Stimulated activated CD8-positive, alpha-beta memory T cell treated with anti-CD3 and anti-CD28 coated beads, Interleukin-12 subunit alpha, Interleukin-12 subunit beta, amount 100 ng/mL, for 24 hours (primary cell): ENCODE data around the gene ARFGEF2.
"Not testable (repeated sequence)": the region's sequence is repeated elsewhere in the genome, so short reads cannot be mapped to it uniquely, and the experiment has no call there.

Source experiments
- DNase-seq: peaks from one replicate; pipeline ENCODE4 v3.0.0-alpha.2; 2020; ENCODE audit errors: extremely low read depth

ARFGEF2 gene

DNA sequence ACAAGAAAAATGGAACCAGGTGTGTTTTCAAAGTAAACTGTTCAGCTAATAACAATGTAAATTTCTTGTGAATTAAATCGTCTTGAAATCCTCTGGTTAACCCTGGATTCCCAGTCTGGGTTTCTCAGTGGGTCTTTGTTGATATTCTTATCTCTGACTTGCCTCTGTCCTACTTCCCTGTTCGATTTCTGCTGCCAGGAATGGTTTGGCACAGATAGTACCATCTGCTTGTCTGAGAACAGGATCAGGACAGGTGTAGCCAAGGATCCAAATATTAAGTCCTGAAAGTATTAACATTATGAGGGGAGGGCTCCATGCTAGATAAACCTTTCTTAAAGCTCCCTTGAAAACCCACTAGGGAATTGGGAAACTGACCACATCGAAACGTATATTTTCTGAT, 30.1 kb downstream of the ARFGEF2 start:
- DNase-seq, result no peak

- no peak for DNase-seq
Observed at GRCh38 chr20:48952656-48953055, 31.1 kb downstream of the ARFGEF2 start.

DNA sequence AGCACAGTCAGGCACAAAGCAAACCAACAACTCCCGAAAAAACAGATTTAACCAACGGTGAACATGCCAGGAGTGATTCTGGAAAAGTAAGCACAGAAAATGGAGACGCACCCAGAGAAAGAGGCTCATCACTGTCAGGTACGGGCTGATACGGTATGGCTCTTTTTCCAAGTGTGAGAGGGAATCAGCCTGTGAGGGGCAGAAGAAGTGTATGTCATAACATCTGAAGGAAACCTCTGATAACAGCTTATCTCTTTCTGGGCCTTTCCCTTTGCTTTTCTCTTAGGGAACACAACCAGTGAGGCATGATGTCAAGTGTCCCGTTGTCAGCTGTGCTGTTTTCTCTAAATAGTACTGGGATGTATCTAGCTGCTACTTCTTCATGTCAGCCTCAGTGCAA, 32.1 kb downstream of the ARFGEF2 start:
- no peak for DNase-seq

- DNase-seq, result no peak
Observed at GRCh38 chr20:48956052-48956451, 34.5 kb downstream of the ARFGEF2 start.

DNA sequence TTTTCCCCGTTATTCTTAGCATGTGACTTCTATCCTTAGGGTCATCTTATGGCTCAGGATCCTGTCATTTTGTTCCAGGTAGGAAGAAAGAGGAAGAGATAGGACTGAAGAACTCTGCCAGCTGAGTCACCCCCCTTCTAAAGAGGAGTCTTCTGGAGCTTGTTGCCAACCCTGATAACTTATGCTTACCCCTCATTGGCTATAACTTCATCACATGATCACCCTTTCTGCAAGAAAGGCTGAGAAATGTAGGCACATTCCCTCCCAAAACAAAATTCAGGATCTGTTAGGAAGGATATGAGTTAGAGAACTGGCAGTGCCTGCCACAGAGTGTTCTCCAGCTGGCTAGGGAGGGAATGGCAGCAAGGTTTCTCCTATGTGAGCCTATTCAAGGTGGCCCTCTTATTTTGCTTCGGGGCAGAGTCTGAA, 35.6 kb downstream of the ARFGEF2 start:
- no peak for DNase-seq

GRCh38 chr20:48957533-48957932, 36.0 kb downstream of the ARFGEF2 start:
- DNase-seq, result no peak

- DNase-seq, result no peak
Observed at GRCh38 chr20:48958743-48959142, 37.2 kb downstream of the ARFGEF2 start.

GRCh38 chr20:48959899-48960550, 38.5 kb downstream of the ARFGEF2 start:
- DNase-seq, result no peak

DNA sequence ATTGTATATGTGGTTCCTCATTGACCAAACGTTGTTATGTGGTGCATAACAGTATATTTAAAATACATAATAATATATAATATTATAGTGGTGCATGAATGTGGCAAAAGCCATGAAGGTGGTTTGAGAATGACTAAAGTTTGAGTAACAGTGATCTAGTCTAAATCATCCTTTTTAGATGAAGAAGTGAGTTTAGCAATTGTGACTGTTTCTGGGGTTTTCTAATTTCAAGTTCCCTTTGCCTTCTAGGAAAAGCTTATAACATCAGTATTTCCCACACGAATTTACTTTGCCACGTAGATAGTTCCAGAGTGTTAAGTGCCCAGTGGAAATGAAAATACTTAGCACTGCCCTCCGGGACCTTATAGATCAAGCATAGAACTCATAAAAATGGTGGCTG, 40.9 kb downstream of the ARFGEF2 start:
- DNase-seq, result no peak

DNA sequence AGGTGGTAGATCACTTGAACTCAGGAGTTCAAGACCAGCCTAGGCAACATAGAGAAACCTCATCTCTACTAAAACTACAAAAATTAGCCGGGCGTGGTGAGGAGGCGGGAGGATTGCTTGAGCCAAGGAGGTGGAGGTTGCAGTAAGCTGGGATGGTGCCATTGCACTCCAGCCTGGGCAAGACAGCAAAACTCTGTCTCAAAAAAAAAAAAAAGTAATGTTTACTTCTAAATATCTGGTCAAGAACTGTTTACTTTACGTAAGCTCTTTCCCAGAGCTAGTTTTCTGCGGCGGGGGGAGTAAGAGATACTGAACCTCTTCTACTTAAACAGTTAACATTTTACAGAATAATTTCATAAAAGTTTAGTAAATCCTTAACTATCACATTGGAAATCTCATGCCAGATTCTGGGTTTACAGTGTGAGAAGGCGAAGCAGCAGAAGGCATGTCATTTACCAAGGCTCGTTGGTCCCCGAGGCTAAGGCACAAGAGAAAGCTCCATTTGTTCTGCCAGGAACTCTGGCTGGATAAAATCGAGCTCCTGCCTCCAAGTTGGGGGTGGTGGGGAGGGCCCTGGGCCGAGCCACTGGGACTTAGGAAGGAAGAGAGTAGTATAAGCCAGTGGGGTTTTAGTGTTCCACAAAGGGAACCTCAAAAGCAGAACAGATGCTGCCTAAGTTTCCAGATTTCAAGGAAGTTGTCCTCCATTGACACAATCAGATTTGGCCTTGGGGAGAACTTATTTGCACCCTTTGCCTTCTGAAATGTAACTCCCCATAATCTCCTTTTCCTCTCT, 41.7 kb downstream of the ARFGEF2 start:
- DNase-seq, result no peak

GRCh38 chr20:48965189-48965910, 43.8 kb downstream of the ARFGEF2 start:
- no peak for DNase-seq

DNA sequence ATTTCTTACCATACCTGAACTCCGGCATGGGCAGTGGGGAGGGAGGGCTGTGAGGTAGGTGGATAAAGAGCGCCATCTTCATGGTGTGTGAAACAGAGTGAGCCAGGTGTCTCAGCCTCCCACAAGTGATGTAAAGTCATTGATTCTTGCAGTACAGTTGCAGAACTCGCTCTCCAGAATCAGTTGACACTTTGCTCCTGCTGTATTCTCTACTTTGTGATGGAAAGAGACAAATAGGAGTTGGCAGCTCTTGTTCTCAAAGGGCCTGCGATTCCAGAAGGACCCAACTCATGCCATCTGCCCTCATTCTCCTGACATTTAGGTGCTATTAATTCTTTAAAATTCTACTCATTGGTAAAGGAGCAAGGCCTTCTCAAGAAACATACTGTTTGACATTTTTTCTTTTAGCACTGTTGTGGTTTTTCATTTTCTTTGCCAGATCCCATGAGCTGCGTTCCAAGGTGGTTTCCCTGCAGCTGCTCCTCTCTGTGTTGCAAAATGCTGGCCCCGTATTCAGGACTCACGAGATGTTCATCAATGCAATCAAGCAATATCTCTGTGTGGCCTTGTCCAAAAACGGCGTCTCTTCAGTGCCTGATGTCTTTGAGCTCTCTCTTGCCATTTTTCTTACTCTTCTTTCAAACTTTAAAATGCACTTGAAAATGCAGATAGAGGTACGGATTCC, 49.3 kb downstream of the ARFGEF2 start:
- DNase-seq, result no peak

GRCh38 chr20:48971956-48972355, 50.4 kb downstream of the ARFGEF2 start:
- no peak for DNase-seq

- no peak for DNase-seq
Observed at GRCh38 chr20:48972816-48973215, 51.3 kb downstream of the ARFGEF2 start.

DNA sequence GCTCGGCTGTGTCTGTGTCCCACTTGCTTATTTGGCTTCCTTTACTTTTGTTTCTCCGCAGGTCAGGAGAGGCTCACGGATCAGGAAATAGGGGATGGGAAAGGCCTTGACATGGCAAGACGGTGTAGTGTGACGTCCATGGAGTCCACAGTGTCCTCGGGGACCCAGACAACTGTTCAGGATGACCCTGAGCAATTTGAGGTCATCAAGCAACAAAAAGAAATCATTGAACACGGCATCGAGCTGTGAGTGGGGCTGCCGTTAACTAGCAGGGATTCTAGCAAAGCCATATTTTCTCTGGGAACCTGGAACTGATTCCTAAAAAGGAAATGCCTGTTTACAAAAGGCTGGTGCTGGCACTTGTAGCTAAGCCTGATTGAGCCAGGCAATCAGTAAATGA, 54.4 kb downstream of the ARFGEF2 start:
- no peak for DNase-seq

GRCh38 chr20:48979980-48980379, 58.5 kb downstream of the ARFGEF2 start:
- DNase-seq, result not testable (repeated sequence)

DNA sequence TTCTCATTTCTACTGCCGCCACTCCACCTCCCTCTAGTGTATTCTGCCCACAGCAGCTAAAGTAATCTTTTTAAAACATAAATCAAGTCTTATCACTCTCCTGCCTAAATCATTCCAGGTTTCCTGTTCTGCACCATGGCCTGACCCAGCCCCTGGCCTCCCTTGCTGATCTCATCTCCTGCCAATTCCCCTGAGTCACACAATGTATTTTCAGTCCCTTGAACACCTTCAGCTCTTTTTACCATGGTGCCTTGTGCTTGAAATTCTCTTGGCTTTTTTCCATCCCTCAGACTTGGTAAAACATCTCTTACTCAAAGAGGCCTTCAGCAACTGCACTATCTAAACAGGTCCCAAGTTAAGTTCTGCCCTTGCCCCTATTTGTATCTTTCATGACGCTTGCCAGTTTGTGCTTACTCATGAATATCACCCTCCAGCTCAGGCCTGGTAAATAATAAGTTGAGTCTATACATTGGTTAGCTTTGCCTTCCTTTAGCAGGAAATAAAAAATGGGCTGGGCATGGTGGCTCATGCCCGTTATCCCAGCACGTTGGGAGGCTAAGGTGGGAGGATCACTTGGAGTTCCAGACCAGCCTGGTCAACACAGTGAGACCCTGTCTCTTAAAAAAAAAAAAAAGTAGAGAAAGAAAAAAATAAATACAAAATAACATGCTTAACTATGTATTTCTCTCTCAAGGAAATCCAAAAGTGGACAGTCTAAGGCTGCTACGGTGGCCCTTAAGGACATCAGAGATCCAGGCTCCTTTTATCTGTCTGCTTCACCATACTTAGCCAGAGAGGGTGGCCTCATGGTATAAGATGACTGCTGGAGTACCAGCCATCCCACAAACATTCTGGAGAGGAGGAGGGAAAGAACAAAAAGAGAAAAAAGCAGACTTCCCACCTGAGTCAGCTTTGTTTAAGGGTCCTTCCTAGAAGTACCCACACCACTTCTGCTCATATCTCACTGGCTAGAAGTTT, 62.2 kb downstream of the ARFGEF2 start:
- no peak for DNase-seq

DNA sequence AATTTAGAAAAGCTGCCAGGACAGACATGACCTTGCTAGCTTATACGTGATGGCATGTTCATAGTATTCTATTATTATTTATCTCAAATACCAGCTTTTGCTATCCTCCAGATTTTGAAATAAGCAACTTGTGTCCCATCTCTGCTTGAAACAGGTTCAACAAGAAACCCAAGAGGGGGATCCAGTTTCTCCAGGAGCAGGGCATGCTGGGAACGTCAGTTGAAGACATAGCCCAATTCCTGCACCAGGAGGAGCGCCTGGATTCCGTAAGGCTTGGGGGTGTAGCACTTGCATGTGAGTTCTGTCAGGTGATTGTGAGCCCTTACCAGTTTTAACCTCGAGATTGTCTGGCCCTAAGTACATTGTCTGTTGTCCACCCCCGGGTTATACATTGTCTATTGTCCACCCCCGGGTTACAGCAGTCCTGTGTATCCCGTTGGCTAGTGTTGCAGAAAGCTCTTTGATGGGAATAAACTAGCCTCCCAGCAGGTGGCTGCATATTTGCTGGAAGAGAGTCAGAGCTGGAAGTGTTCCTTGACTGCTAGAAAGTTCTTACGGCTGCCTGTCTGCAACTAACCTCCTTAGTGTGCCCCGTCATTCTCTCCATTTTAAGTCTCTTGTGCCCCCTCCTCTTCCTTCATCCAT, 63.2 kb downstream of the ARFGEF2 start:
- no peak for DNase-seq

GRCh38 chr20:48986899-48987298, 65.4 kb downstream of the ARFGEF2 start:
- DNase-seq, result no peak

DNA sequence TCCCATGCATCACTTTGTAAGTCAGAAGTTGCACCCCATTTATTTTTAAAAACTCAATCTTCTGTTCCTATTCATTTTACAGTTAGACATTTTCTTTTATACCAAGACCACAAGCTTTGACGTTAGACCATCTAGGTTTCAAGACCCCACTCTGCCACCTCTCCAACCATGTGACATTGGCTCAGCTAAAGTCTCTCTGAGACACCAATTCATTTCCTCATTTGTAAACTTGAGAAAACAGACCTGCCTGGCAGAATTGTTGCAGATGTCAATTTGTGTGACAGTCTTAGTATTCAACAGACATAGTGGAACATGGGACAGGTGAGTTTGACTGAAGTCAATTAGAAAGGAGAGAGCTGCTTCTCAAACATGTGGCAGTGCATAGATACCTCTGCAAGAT, 69.0 kb downstream of the ARFGEF2 start:
- DNase-seq, result no peak
